SU-DHL-6 (cell line): ENCODE results near the gene SH3RF3.

ENCODE experiments used
- EZH2phosphoT487 ChIP-seq: fragments of 200-600 bp; sonication (generic), shearing (Covaris generic); conservative IDR thresholded peaks from 2 replicates; pipeline ENCODE4 v1.6.1; 2018; ENCODE audit warnings: mild to moderate bottlenecking, antibody characterized with exemption, low read length, moderate library complexity, mixed read lengths
- TF ChIP-seq, protein P1 (sequence below): fragments of 200-600 bp; sonication (generic); IDR thresholded peaks from one replicate; pipeline ENCODE4 v1.5.1; 2017; ENCODE audit warnings: antibody characterized with exemption, mild to moderate bottlenecking, low read length, moderate library complexity; ENCODE audit not compliant: insufficient read depth, poor library complexity, severe bottlenecking

DNA sequence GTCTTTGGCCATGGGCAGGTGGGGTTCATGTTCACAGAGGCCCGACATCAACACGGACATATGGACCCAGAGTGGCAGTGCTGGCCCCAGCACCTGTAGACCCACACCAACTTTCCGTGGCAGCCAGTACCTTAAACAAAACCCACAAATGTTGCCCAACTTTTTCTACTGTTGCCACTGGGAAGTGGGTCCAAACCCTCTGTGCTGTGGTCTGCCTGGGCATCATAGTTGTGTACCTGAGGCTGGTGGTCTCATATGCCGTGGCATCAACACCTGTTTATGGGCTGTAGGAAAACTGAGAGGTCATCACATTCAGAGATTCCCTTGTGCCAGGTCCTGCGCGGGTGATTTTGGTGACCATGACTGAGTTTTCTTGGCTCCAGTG lies 79.9 kb downstream of the SH3RF3 start:
- TF ChIP-seq, protein P1, sequence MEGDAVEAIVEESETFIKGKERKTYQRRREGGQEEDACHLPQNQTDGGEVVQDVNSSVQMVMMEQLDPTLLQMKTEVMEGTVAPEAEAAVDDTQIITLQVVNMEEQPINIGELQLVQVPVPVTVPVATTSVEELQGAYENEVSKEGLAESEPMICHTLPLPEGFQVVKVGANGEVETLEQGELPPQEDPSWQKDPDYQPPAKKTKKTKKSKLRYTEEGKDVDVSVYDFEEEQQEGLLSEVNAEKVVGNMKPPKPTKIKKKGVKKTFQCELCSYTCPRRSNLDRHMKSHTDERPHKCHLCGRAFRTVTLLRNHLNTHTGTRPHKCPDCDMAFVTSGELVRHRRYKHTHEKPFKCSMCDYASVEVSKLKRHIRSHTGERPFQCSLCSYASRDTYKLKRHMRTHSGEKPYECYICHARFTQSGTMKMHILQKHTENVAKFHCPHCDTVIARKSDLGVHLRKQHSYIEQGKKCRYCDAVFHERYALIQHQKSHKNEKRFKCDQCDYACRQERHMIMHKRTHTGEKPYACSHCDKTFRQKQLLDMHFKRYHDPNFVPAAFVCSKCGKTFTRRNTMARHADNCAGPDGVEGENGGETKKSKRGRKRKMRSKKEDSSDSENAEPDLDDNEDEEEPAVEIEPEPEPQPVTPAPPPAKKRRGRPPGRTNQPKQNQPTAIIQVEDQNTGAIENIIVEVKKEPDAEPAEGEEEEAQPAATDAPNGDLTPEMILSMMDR, result no peak
- no peak for TF ChIP-seq EZH2phosphoT487
